ENCODE results near the gene PTGFR.

PTGFR gene

DNA sequence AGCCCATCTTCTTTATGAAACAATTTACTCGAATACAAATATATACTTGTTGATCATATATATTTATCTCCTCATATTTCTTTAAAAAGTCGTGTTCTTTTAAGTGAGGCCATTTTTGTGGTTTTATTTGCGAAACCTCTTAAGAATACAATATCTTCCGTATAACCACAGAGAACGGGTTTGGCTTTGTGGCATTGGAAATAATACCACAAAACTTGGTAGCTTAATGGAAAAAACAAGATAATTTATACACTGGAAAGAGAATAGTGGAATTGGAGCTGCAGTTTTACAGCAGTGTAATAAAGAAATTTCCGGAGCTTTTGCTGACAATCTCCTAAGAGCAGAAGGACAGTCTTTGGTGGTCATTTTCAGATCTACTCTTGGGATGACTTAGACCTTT, 29.4 kb downstream of the PTGFR start:
- DNase-seq = no peak

DNA sequence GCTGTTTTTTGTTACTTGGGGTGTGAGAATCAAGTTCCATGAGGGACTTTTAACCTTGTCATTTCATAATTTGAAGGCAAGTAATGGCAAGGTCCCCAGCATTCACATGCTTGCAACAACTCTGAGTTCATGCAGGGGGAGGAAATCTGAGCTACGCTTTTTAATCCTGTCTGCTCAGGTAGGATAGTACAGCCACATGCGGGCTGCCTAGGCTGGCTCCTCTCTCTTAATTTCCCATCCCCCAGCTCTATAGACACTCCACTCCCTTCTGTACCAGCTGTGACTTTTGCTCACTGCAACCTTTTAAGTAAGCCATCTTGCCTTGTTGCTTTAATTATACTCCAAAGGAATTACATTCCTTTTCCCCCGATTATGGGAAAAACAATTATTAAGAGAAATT, 30.1 kb downstream of the PTGFR start:
- no peak for DNase-seq

DNA sequence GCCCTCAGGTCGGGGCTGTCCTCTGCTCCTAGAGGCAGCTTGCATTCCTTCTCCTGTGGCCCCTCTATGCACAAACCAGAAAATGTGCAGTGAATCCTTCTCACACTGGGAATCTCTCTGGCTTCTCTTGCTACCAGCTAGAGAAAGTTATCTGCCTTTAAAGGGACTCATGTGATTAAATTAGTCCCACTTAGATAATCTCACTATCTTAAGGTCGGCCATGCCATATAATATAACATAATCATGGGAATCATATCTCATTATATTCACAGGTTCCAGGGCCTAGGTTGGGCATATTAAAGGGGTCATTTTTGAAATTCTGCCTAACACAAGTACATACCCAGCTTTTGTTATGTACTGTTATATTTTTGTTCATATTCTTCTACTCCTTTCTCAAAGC, 31.4 kb downstream of the PTGFR start:
- DNase-seq = no peak

DNA sequence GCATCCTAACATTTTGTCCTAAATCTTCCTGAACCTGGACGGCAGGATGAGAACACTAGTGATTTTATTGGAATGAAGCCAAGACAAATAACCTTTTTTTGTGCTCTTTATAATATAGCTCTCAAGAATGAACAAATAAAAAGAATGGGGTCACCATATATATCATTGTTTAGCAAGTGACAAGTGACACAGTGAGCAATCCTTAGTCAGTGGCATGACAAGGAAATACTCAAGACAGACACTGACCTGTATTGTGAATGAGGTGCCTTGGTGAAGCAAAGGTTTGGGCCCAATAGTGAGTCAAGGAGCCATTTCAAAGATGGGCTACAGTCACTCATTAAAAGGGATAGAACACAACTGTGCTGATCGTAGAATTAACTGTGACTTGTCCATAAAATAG, 35.7 kb downstream of the PTGFR start:
- no peak for DNase-seq

DNA sequence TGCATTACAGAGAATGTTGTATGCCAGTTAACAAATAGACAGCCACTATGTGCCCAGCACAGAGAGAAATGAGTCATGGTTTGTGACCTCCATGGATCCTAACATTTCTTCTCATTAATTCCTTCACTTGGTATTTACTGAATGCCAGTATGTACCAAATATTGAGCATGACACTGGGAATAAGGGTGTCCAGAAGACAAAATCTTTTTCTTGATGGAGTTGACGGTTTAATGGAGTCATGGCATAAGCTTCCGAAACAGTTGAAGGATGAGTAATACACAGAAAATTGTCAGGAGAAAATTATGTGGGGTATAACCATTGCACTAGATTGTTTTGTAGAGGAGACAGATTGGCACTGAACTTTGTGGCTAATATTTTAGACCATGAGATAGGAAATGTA, 36.9 kb downstream of the PTGFR start:
- DNase-seq = no peak

DNA sequence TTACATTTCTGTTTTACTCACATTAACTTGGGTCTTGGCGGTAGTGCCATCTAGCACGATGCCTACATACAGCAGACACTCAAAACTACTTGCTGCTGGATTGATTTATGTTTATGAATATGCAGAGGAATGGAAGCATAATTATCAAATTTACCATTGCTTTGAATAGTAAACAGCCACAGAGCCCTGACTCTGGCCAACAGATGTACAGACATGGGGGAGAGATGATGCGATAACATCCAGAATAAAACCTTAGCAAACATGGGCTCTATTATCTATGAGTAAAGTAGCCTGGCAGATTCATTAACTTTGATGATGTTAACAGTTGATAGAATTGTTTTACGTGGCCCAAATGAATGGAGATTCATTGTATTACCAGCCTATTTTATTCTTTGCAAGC, 42.8 kb downstream of the PTGFR start:
- DNase-seq = no peak

DNA sequence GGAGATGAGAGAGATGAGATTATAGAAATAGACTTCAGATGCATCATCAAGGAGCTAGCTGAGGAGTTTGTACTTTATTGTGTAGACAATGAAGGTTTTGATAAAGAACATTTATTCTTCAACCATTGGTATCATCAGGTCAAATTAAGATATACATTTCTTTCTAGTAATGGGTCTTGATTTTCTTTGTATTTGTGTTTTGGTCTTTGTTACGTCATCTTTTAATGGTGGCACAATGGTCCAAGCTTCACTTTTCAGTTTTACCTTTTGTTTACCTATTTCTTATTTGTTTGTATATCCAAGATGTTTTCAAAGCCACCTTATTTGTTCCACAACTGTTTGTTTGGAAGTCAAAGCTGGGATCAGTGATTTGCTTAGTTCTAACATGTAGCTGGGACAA, 44.5 kb downstream of the PTGFR start:
- DNase-seq = no peak

DNA sequence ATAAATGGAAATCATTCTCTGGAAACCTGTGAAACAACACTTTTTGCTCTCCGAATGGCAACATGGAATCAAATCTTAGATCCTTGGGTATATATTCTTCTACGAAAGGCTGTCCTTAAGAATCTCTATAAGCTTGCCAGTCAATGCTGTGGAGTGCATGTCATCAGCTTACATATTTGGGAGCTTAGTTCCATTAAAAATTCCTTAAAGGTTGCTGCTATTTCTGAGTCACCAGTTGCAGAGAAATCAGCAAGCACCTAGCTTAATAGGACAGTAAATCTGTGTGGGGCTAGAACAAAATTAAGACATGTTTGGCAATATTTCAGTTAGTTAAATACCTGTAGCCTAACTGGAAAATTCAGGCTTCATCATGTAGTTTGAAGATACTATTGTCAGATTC, 45.7 kb downstream of the PTGFR start:
- no peak for DNase-seq

DNA sequence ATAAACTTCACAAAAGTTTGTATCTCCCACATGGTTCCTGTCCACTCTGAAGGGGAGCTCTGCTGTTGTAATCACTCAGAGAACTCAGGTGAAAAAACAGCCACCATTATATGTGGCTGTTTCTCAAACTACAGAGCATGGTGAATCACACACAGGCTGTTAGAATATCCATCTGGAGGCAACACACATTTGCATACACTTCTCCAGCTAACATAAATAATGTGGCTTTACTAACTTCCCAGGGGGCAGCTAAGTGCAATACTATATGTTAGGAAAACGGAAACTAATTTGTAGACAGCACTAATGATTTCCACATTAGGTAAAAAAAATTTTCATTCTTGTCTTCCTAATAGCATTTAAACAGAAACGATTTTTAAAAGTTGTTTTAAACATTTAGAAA, 49.3 kb downstream of the PTGFR start:
- no peak for DNase-seq

DNA sequence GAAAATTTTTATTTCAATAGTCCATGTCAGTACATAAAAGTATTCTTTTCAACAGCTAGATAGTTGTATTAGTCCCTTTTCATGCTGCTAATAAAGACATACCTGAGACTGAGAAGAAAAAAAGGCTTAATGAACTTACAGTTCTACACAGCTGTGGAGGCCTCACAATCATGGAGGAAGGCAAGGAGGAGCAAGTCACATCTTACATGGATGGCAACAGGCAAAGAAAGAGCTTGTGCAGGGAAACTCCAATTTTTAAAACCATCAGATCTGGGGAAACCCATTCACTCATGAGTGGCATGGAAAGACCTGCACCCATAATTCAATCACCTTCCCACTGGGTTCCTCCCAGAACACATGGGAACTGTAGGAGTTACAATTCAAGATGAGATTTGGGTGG, 50.7 kb downstream of the PTGFR start:
- no peak for DNase-seq

DNA sequence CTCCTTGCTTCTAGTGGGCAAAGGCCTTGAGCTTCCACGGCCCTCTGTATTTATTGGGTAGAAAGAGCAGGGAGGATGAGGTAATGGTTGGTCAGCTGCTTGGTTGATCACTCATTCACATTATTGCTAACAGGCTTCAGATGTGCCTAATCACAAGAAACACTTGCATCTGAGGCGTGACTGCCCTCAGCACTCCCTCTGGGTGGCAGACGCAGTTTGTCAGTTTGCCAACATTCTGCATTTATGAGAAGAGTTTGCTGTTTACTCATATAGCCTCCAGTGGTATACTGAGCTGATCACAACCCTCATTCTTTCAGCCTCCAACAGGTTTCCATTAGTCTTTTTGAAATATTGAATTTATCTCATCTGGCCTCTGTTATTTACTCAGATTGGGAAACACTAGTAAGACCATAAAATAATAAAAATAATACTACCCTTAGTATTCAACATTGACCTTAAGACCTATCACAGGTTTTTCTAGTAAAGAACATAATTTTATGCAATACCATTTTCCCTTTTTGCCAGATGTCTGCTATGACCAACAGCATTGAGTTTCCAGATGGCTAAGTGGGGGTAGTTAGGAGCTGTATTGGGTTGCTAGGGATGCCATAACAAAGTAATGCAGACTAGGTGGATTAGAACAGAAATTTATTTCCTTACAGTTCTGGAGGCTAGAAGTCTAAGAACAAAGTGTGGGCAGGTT, 53.3 kb downstream of the PTGFR start:
- no peak for DNase-seq

DNA sequence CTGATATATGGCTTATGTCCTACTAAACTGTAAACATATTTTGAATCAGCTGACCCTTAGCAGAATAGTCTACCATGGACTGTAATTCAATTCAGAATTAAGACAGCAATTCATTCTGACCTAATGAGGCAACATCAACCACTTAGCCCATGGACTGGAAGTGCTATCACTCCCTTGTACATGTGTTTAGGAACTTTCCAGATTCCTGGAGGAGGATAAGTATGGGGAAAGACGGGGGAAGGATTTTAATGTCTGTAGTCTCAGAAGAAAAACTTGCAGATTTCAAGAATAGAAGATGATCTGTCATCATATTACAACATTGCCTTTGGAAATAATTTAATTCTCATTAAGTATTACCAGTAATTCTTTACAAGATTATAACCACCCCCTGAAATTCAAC, 56.3 kb downstream of the PTGFR start:
- DNase-seq = no peak

DNA sequence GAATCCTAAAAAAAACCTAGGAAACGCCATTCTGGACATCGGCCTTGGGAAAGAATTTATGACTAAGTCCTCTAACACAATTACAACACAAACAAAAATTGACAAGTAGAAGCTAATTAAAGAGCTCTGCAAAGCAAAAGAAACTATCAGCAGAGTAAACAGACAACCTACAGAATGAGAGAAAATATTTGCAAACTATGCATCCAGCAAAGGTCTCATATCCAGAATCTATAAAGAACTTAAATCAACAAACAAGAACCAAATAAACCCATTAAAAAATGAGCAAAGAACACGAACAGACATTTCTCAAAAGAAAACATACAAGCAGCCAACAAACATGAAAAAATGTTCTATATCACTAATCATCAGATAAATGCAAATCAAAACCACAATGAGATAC, 58.6 kb downstream of the PTGFR start:
- no peak for DNase-seq

DNA sequence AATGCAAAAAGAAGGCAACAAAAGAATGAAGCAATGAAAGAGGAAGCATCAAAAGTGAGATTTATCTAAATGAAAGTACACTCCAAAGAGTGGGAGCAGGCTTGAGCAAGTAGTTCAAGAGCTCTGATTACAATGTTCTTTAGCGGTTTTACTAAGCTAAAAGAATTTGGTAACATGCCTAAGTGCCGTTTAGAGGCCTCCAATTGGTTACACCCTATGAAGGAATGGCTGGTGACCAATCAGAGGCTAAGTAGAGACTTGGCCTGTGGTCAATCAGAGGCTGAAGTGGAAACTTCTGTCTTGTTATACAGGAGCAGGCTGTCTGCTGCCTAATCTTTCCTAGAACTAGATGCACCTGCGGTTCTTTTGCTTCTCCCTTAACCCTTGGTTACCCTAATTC, 59.1 kb downstream of the PTGFR start:
- no peak for DNase-seq

DNA sequence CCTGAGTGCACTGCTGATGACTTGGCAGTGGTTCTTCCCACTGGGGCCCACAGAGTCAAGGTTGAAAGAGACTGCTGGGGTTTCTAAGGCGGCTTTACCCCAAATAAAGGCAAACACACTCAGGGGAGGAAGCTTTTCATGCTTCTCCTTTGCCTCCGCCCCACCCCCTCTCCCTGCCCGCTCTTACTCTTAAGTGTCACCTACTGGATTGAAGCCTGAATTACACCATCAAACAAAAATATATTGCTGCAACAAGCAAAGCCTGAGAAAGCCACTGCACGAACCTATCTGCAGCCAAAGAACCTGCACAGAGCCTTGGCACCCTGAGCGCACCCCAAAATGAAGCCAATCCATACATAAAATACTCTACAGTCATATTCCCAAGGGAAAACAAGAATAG, 63.1 kb downstream of the PTGFR start:
- no peak for DNase-seq

DNA sequence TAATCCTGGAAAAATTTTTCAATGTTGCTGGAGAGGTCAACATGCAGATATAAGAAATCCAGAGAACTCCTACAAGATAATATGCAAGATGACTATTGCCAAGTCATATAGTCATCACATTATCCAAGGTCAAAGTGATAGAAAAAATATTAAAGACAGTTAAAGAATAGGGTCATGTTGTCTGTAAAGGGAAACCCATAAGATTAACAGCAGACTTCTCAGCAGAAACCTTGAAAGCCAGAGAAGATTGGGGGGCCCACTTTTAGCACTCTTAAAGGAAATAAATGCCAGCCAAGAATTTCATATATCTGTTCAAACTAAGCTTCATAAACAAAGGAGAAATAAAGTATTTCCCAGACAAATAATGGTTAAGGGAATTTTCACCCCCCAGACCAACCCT, 64.1 kb downstream of the PTGFR start:
- DNase-seq = no peak

DNA sequence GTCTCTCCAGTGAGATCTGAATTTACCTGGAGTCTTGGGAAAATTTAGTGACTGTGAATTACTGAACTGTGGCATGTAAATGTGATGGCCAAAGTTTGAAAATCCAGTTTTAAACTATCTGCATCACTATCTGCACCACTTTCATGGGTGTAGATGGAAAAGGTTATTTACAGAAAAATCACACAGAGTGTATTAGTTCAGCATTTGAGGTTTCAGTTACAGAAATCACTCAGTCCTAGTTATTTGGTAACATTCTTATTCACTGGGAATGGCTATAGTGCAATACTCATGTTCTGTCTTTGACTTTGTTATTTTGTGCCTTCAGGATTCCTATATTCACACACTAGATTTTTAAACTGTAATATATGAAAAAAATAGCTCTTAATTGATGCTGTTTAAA, 68.9 kb downstream of the PTGFR start:
- DNase-seq = no peak

DNA sequence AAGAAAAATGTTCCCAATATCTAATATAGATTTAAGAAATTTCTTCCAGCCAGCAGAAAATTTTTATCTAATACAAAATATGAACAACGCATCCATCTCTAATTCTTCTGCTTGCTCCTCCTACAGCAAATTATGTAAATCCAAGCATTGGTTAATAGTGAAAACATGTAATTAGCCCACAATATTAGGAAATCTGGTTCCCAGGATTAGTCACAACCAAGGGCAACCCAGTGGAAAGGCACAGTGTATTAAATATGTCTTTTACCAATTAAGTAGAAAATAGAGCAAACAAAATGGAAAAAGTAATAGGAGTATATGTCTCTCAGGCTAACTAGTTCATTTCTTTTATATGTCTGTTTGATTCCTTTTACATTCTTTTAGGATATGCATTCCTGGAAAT, 70.0 kb downstream of the PTGFR start:
- DNase-seq = no peak

DNA sequence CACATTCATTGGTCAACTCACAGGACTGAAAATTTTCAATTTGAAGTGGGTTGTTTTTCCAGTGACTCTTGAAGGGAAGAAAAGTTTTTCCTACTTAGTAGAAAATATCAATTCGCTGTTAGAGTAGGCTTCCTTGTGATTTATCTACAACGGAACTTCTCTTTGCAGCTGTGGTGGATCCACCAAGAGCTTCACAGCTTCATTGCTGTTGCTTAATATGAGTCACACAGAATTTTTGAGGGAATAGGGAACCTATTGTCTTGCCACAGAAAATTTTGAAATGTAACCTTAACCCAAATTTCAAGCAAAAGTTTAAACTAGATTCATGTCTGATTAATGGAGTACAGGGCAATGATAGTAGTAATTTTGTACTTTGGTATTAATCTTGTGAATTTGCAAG, 71.1 kb downstream of the PTGFR start:
- no peak for DNase-seq

DNA sequence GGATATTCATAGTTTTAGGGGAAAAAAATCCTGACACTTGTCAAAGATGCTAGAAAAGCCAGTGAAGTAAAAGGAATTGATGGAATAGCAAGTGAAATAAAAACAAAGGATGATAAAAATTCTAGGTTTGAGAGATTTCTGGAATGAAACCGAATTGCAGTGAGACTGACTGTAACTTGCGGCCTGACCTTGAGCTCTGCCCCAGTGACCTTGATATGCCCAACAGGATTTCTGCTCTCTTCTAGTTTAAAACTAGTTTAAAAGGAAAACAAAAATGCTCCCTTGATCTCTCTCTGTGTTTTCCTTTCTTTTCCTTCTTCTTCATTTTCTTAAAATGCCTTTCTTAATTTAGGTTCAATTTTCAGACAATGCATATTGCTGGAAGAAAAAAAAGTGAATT, 74.6 kb downstream of the PTGFR start:
- no peak for DNase-seq

DNA sequence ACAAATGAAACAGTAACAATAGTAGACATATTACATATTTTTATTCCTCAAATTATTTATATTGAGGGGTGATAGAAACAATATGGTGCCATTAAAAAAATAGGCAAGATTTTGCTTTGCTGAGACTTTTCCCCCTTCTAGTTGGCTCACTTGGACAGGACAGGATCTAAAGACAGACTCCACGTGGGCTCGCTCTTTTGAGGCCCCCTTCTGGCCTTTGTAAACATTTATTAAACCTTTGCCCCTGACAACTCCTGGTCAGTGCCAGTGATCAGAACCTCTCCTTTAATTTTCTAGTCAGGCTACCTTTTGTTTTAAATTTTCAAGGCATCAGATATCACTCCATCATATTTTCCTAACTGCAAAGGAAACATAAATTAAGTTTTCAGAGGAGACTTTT, 79.8 kb downstream of the PTGFR start:
- no peak for DNase-seq

DNA sequence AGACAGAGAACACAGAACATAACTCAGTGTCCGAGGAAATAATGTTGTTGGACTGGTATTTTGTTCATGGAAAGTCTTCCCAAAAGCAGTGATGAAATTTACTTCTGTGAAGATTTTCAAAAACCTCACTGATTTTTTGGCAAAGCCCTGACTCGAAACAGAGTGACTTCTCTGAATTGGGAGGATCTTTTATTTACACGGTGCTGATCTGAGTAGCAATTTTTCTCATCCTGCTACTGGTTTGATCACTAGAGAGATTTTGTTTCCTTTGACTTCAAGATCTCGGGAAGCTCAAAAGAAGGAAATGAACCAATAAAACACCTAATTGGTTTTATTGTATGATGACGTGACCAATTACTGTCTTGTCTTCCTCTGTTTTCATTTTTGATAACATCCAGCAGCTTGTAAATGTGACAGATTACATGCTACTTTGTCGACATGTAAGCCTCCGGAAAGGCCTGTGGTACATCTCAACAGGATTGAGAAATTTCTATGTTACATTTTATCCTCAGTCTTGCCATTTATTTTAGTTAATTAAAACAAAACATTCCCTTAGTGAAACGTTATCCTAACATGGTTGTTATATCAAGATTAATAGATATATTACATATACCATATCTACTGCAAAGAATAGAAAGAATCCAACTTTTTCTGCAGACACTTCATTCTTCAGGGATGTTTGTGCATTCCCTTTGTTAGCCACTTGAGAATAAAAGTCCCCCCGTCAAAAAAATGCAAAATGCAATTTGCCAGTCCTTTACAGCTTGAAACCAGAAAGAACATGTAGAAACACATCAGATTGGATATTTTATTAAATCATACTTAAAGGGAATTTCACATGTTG, 86.7 kb downstream of the PTGFR start:
- DNase-seq = no peak

DNA sequence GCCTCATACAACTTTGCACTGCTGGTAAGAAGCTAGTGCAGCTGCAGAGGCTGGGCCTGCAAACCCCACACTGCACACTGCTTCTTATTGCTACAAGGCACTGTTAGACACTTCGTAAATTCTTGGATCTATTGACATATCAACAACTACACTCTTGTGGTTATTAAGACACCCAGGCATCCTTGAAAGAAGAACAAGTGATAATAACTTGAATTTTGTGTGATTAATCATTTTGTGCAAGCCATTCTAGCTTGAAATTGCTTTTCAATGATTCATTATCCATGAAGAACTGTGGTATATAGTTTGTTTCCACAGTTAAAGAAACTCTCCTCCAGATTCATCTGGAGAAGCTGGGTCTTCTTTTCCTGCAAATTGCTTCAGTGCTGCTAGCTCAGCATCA, 95.8 kb downstream of the PTGFR start:
- no peak for DNase-seq

All from amygdala (tissue), 56 donors.